NCI-H2227 treated with DMSO at 0.1 percent for 48 hours (cell line): ENCODE data around the gene HS2ST1.

Experiments
- DNase-seq: peaks from one replicate; lab custom pipeline; 2025; lab: John Stamatoyannopoulos, UW

HS2ST1 gene

DNA sequence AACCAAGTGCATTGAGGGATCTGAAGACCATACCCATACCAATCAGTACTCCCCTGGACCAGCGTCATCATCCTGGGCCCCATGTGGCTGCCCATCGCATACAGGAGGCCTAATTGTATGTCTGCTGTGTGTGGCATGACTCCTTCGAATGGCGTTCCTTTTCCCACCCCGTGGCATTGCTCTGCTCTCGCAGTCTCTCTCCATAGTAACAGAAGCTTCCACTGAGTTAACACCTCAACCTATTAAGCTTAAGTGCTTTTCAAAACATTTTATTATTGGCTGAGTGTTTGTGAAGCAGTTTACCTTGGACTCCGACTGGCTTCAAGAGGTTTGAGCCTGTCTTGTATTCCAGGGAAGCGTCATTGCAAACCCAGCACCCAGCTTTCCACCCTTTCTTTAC is 227.1 kb downstream of the HS2ST1 start:
- no peak for DNase-seq

DNA sequence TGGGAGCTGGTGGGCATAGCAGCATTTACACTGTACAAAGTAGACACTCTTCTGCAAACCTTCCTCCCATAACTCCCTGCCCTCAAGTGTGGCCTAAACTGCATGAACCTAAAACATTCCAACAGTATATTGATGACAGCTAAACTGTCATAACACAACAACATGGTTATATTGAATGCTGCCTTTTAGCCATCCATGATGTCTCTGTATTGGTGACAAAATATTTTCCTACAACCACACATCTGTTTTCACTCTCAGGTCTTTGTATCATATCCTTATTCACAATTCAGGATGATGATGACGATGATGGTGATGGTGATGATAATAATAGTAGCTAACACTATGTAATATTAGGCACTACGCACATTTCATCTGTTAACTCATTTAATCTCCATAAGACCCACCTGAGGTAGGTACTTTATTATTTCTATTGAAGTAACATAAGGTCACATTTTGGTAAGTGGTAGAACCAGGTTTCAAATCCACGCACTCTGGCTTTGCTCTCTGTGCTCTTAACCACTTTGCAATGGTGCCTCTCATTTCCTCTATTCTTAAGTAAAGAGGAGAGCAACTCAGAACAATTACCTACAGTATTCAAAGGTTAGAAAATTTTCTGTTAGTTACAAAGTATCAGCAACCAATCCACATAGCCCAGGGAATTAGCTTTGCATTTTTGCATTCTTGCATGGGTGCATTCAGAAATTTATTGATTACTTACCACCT is 229.1 kb downstream of the HS2ST1 start:
- DNase-seq: no peak

DNA sequence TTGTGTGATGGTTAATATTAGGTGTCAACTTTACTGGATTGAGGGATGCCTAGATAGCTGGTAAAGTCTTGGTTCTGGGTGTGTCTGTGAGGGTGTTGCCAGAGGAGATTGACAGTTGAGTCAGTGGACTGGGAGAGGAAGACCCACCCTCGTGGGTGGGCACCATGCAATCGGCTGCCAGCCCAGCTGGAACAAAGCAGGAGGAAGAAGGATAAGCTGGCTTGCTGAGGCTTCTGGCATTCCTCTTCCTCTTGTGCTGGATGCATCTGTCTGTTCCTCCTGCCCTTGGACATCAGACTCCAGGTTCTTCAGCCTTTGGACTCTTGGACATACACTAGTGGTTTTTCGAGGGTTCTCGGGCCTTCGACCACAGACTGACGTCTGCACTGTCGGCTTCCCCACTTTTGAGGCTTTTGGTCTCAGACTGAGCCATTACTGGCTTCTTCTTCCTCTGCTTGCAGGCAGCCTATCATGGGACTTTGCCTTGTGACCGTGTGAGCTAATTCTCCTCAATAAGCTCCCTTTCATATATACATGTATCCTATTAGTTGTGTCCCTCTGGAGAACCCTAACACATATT is 230.0 kb downstream of the HS2ST1 start:
- DNase-seq: no peak

DNA sequence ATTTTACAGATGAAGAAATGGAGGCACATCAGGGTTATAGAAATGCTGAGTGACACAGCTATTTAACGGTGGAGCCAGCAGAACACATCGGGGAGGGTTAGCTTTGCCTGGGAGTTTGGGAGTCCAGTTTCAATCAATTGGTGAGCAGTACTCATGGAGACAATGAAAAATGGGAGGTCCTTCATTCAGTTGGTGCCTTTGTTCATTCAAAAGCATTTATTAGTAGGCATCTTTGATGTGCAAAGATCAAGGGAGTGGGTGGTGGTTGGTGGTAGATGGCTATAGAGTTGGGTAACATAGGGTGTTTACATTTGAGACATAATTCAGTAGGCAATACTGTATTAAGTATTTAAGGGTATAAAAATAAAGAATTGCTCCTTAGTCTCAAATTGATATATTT is 230.5 kb downstream of the HS2ST1 start:
- DNase-seq: no peak

DNA sequence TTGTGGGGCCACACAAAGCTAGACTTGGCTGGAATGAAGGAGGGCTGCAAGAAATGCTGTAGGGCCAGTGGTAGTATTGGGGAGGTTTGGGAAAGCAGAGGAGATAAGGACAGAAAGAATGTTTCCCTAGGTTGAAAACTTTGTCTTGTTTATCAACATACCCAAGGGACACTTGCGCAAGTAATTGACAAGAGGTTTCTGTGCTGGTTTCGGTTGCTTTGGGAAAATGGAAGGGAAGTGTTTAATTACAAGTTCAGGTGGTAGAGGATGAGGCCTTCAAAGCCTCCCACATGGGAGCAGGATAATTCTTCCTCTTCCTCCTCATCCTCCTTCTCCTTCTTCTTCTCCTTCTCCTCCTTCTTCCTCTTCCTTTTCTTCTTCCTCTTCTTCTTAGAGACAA is 232.1 kb downstream of the HS2ST1 start:
- DNase-seq: no peak

DNA sequence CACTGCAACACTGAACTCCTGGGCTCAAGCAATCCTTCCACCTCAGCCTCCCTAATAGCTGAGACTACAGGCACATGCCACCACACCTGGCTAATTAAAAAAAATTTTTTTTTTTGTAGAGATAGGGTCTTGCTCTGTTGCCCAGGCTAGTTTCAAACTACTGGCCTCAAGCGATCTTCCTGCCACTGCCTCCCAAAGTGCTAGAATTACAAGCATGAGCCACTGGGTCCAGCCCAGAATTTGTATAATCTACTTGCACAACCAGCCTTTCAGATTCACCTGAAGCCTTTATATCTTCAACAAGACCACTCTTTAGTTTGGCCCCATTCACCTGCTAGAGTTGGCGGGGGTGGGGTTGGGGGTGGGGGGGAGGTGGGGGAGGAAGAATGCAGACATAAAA is 232.6 kb downstream of the HS2ST1 start:
- DNase-seq: no peak

DNA sequence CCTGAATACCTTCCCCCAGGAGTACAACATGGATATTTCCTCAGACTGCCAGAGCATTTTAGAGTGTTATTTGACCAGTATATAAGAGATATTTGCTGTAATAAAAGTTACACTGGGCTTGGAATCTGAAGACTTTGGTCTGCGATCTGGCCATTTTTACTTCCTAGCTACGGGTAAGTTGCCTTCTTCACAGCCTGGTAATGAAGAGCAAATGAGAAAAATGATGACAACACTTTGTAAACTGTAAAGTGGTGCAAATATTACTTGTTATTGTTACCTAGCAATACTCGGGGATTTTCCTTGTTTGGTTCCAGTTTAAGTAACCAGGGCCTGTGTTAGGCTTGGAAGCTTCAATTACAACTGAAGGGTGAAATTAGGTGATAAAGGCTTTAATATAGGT is 233.4 kb downstream of the HS2ST1 start:
- DNase-seq: no peak

DNA sequence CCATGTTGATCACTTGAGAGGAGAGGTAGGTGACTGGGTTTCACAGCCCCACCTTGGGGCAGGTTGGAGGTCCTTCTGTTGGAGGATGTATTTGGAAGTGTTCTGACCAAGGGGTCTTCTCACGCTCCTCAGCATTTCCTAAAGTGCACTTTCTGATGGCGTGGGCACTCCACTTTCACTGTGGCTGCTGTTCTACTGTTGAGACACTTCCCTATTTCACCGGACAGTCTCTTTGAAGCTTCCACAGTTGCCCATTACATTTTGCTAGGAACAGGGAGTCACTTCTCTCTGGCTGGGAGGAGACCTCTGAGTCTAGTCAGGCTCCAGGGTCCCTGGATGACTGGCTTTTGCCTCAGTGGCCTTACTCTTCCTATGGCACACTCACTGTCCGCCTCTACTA is 234.2 kb downstream of the HS2ST1 start:
- no peak for DNase-seq

DNA sequence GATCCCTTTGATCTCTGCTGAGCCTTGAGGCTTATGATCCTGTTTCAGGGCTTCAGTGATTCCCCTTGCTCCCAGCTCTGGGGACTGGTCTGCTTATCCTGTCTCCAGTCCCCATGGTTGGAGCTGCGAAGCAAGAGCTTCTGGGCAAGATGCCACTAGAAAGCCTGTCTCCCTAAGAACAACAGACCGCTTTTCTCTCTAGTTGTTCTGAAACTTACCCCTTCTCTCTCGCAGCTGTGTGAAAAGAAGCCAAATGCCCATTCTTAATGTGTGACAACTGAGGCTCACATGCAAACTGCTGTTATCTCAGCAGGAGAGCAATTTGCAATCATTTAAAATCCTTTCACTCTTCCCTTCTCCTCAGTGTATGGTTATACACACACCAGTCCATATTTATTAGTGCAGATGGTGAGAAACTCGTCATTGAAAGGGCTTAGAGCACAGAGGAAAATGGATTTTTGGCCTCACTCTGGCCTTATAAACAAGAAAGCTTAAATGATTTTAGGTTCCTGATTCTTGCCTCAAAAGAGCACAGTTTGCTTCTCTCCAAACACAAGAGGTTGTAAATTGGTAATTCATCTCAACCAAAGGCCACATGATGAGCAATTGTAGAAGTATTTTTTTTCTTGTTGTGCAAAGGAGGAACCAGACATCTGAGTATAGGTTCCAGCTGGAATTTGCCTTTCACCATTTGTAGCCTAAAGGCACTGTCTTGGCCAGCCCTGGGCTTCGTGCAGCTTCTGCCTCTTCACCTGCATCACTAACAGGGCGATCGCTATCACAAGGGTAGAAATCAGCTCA is 235.0 kb downstream of the HS2ST1 start:
- DNase-seq: peak; percentile 58

DNA sequence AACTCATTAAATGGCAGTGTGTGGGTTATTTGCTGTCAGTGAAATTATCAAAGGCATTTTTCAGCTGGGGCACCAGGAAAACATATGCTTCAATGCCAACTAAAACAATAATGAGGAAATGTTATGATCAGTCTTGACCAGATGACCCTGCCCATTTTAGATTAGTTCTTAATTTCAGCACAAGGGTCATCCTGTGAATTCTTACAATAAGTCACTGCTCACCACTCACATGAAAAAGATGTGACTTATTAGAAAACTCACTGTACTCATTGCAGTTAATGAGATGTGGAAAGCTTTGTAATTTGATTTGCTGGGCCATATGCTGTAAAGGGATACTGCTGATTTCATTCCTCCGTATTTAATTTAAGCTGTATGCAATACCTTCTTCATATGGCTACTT is 235.7 kb downstream of the HS2ST1 start:
- DNase-seq: no peak

DNA sequence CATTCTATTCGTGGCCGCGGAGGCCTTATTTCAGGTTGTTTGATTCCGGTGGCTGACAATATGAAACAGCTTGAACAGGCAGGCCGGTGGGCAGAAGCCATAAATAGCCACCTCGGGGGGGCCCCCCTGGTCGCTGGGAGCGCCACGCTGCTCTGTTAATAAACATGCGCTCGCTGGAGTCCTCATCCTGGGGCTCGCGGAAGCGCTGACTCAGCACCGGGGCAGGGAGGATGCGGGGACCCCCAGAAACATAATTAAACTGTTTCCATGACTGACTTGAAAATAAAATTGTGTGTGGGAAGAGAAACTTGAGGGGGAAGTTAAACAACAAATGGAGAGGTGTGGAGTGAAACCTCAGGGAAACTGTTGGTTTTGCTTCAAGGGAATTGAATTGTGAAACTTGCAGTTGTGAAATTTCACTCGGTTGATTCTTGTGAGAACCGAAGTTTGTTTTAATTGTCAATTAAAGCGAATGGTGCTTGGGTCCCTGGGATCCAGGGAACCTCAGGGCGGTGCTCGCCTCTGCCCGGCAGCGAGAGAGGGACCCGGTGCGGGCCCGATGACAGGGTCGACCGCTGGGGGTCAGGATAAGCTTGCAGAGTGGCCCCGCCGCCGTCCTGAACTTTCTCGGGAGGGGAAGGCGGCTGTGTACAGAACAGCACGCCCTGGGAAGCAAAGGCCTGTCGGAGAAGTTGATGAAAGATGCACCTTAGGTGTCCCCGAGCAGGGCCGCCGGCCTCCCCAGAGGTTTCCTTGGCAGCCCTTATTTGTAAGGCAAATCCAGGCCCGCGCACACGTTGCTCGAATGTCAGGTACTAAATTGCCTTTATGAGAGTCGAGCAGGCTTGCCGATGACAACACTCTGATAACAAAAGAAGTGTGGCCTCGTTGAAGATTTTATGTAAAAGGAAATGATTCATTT is 237.3 kb downstream of the HS2ST1 start:
- no peak for DNase-seq

DNA sequence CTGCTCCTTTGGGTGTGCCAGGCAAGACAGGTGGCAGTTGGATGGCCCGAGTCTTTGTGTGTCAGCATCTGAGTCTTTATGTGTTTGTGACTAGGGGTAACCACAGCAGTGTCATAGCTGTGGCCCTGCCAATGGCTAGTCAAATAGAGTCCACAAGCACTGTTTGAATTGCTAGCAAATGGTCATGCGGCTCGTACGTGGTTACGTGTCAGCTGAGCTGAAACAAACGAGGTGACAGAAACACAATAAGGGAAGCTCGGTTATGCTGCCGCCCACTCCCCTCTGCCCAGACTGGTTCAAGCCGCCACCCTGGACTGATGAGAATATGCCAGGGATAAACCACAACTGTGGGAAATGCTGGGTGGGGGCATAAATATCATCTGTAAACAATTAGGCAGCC is 239.9 kb downstream of the HS2ST1 start:
- no peak for DNase-seq

DNA sequence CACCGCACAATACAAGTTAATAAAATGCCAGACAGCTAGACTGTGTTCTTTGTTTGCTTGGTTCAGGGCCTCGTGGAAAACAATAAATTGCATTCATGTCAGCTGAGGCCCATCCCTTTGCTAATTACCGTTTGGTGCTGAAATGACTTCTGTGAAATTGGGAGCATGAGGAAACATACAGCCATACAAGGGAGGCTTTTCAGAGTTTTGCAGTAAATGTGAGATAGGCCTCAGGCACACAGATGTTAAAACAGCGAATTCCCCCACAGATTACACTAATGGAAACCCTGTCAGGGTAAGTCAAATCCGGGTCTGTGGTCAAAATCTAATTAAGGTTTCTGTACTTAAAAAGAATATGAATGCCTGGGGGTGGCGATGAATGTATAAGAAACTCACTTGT is 240.7 kb downstream of the HS2ST1 start:
- no peak for DNase-seq

DNA sequence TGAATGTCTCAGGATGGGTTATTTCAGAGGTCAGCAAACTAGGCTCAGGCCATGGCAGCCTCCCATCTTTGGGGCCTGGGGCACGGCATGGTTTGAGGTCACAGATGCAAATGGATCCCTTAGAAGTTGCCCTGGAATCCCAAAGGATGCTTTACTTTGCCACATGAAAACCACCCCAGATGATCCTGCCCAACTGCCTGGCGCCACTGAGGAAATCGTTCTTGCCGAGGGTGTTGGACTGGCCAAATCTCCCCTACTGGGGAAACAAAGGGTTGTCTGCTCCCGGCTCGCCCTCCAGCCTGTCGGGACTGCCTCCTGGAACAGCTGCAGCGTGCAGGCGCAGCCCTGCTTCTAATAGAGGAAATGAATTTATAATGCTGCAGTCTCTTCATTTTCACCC is 241.2 kb downstream of the HS2ST1 start:
- no peak for DNase-seq

DNA sequence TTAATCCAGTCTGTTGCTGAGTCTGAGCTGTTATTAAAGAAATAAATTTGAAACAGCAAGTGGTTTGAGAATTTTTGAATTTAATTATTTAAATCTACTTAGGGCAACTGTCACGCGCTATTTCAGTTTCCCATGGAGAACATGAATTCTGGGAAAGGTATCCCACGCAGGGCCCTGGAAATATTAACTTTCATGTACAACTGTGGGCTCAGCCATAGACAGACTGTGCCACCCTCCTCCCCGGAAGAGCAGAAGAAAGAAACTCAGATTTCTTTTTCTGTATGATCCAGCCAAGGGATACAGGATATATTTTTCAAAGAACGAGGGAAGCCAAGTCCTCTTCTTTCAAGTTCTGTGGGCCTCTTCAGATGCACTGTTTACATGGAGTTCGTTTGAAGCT is 241.7 kb downstream of the HS2ST1 start:
- DNase-seq: no peak

DNA sequence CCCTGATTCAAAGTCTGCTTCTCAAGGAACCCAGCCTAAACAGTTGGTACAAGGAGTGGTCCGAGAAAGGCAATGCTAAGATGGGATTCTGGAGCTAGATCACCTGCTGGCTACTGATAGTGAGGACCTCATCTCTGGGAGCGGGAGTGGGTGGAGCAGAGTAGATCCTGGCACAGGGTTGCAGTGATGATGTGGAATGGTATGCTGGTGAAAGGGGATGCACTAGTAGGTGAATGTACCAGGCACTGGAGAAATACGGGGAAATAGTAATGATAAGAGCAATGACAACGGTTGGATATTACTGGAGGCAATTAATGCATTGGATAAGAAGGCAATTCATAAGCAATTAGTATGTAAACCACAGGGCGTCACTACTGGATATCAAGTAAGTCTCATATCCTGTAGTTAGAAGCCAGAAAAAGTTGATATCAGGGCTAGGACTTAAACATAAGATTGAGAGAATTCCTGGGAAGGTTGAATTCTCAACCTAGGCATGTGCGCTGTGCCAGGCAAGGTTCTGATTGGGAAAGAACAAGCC is 245.0 kb downstream of the HS2ST1 start:
- no peak for DNase-seq
